SU-DHL-6 (cell line): ENCODE data around the gene FAM114A1.

ENCODE experiments used
- CTCF ChIP-seq: fragments of 200-600 bp; sonication (generic); IDR thresholded peaks from one replicate; pipeline ENCODE4 v1.5.1; 2017; ENCODE audit warnings: antibody characterized with exemption, mild to moderate bottlenecking, low read length, moderate library complexity; ENCODE audit not compliant: insufficient read depth, poor library complexity, severe bottlenecking
- EZH2phosphoT487 ChIP-seq: fragments of 200-600 bp; sonication (generic), shearing (Covaris generic); conservative IDR thresholded peaks from 2 replicates; pipeline ENCODE4 v1.6.1; 2018; ENCODE audit warnings: mild to moderate bottlenecking, antibody characterized with exemption, low read length, moderate library complexity, mixed read lengths

GRCh38 chr4:38980903-38981676, 113.5 kb downstream of the FAM114A1 start:
- TF ChIP-seq CTCF, result no peak
- no peak for TF ChIP-seq EZH2phosphoT487
